Activated T-cell treated with anti-CD3 and anti-CD28 coated beads, Interleukin-2, amount 50 U/mL, for 4 hours (primary cell): ENCODE results near the gene FNDC10. TPM values are rescaled to one million over a fixed set of nuclear protein-coding genes. Genes with fewer than 3 reads are reported as not detected.
"Not testable (repeated sequence)": the region's sequence is repeated elsewhere in the genome, so short reads cannot be mapped to it uniquely, and the experiment has no call there.

ENCODE experiments used
- ATAC-seq, 2 donors: fragments of 200-7000 bp; cut with Tn5 transposase; one replicate each; pipeline ENCODE4 v1.10.0; 2021
- DNase-seq: peaks from one replicate; pipeline ENCODE4 v3.0.0-alpha.2; 2020
- H3K27me3 Mint-ChIP-seq: one replicate; pipeline ENCODE4 v1.8.0; 2021; ENCODE audit warnings: low read depth, mixed read lengths
- H3K36me3 Mint-ChIP-seq: one replicate; pipeline ENCODE4 v1.8.0; 2022; ENCODE audit warnings: mixed read lengths; ENCODE audit not compliant: insufficient read depth
- H3K4me1 Mint-ChIP-seq: one replicate; pipeline ENCODE4 v1.8.0; 2021; ENCODE audit warnings: low read depth, mixed read lengths
- H3K4me3 Mint-ChIP-seq: one replicate; pipeline ENCODE4 v1.8.0; 2021; ENCODE audit warnings: mild to moderate bottlenecking, moderate library complexity, mixed read lengths
- H3K9me3 Mint-ChIP-seq: one replicate; pipeline ENCODE4 v1.8.0; 2021; ENCODE audit warnings: mixed read lengths
- total RNA-seq, 3 donors: library from RNA; stranded (reverse); gene quantifications; one replicate each; pipeline ENCODE4 v1.2.1, GENCODE V29; 2021

FNDC10 gene
- total RNA-seq: 1 to 10 TPM; 3.0 to 4.8 (median 3.8) TPM

GRCh38 chr1:1599935-1600860 lies at the start of gene FNDC10:
Gene FNDC10 (minus strand): TSS chr1:1600135. CDS start chr1:1600015, 120 bp downstream.
- H3K9me3 Mint-ChIP-seq: no peaks in the 10 kb centered on the region
- DNase-seq (no peak), ATAC-seq (peak; percentile 34 to 50)
- peaks cover 11% of the 10 kb centered on the region for H3K4me1 Mint-ChIP-seq
- peaks cover 9% of the 10 kb centered on the region for H3K27me3 Mint-ChIP-seq
- H3K4me3 Mint-ChIP-seq: peak within 1 kb of the TSS; percentile 76
- no peaks in the 10 kb centered on the region for H3K36me3 Mint-ChIP-seq

GRCh38 chr1:1648265-1648664 lies 48.3 kb upstream of the FNDC10 start:
- H3K36me3 Mint-ChIP-seq: peaks cover 43% of the 10 kb centered on the region
- not testable (repeated sequence) for ATAC-seq, H3K9me3 Mint-ChIP-seq, H3K27me3 Mint-ChIP-seq, H3K4me3 Mint-ChIP-seq, H3K4me1 Mint-ChIP-seq, DNase-seq

- H3K36me3 Mint-ChIP-seq: peaks cover 42% of the 10 kb centered on the region
- not testable (repeated sequence) for H3K4me3 Mint-ChIP-seq, ATAC-seq, DNase-seq, H3K4me1 Mint-ChIP-seq, H3K27me3 Mint-ChIP-seq, H3K9me3 Mint-ChIP-seq
Measured at GRCh38 chr1:1647567-1648241, 47.8 kb upstream of the FNDC10 start.

DNA sequence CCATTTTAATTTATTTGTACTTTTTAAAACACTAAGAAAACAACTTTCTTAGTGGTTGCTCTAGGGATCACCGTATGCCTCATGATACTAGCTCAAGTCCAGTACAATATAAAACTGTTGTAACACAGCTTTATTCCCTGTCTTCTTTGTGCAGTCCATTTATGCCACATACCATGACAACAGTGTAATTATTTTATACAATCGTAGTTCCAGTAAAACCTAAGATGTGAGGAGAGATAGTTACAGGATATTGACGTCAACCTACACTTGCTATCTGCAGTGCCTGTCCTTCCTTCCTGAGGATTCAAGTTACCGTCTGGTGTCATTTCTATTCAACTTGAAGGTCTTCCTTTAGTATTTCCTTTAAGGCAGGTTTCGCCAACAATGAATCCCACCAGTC lies 46.4 kb upstream of the FNDC10 start:
- not testable (repeated sequence) for H3K9me3 Mint-ChIP-seq, H3K27me3 Mint-ChIP-seq, H3K4me3 Mint-ChIP-seq, H3K4me1 Mint-ChIP-seq, DNase-seq, ATAC-seq
- peaks cover 31% of the 10 kb centered on the region for H3K36me3 Mint-ChIP-seq

DNA sequence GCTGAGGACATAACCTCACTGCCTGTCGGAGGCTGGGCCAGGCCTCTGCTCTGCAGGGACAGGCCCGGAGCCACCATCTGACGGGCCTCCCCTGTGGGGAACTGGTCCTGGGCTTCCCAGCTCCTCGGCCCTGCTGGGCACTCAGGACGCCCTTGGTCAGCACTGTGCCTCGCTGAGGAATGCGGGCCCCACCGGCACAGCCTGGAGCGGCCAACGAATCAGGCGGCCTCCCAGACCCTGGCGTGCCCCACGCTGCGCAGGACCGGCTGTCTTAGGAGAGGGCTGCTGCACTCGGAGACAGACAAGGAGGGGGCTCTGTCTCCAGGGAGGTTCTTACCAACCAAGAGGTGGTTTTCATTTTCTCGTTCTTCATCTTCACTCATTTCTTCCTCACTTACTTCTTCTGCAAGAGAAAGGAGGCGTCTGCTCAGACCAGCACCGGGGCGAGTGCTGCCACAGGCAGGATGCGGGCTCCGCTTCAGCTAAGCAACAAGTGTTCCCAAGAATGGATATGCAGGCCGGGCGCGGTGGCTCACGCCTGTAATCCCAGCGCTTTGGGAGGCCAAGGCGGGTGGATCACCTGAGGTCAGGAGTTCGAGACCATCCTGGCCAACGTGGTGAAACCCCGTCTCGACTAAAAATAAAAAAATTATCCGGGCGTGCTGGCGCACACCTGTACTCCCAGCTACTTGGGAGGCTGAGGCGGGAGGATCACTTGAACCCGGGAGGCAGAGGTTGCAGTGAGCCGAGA lies 41.0 kb upstream of the FNDC10 start:
- not testable (repeated sequence) for H3K9me3 Mint-ChIP-seq, H3K4me1 Mint-ChIP-seq, ATAC-seq, DNase-seq, H3K36me3 Mint-ChIP-seq, H3K4me3 Mint-ChIP-seq, H3K27me3 Mint-ChIP-seq

DNA sequence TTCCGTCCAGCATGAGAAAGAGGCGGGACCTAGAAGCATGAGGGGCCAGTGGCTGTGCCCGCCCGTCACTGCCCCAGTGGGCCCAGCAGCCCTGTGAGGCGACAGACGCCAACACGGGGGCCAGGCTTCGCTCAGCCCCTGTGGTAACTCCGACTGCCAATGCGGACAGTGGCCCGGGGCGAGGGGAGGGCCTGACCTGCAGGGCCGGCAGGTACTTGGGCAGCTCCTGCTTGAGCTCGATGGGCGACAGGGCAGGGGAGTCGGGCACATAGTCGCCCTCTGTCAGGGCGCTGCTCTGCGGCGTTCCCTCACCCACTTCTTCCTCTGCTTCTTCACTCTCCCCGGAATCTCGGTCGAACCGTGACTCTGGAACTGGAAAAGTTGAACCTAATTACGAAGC lies 40.1 kb upstream of the FNDC10 start:
- H3K4me1 Mint-ChIP-seq, ATAC-seq, H3K27me3 Mint-ChIP-seq, H3K36me3 Mint-ChIP-seq, DNase-seq, H3K4me3 Mint-ChIP-seq, H3K9me3 Mint-ChIP-seq: not testable (repeated sequence)

DNA sequence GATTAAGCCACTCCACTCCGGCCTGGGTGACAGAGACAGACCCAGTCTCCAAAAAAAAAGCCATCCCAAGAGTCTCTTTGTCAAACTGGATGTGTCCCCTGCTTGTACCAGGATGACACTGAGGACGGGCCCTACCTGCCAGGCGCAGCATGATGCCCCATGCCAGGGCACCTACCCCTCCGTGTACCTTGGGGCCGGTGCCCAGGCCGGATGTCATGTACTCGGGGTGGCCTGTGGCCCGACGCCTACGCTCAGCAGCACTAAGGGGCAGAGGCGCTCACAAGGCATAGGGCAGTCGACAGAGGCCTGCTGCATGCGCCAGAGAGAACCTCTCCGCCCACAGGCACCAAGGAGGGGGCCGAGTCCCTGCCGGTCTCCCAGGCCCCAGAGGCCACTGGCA lies 39.4 kb upstream of the FNDC10 start:
- DNase-seq, H3K9me3 Mint-ChIP-seq: not testable (repeated sequence)

GRCh38 chr1:1638528-1638927 lies 38.6 kb upstream of the FNDC10 start:
- not testable (repeated sequence) for H3K9me3 Mint-ChIP-seq, ATAC-seq, H3K36me3 Mint-ChIP-seq, H3K4me1 Mint-ChIP-seq, H3K4me3 Mint-ChIP-seq, DNase-seq, H3K27me3 Mint-ChIP-seq

More for the DNA sequence above, 39.4 kb upstream of the FNDC10 start:
- H3K4me1 Mint-ChIP-seq, H3K4me3 Mint-ChIP-seq, H3K27me3 Mint-ChIP-seq, ATAC-seq, H3K36me3 Mint-ChIP-seq: not testable (repeated sequence)

- not testable (repeated sequence) for H3K4me1 Mint-ChIP-seq, H3K9me3 Mint-ChIP-seq, DNase-seq, ATAC-seq, H3K27me3 Mint-ChIP-seq, H3K4me3 Mint-ChIP-seq, H3K36me3 Mint-ChIP-seq
Measured at GRCh38 chr1:1637479-1637875, 37.5 kb upstream of the FNDC10 start.

DNA sequence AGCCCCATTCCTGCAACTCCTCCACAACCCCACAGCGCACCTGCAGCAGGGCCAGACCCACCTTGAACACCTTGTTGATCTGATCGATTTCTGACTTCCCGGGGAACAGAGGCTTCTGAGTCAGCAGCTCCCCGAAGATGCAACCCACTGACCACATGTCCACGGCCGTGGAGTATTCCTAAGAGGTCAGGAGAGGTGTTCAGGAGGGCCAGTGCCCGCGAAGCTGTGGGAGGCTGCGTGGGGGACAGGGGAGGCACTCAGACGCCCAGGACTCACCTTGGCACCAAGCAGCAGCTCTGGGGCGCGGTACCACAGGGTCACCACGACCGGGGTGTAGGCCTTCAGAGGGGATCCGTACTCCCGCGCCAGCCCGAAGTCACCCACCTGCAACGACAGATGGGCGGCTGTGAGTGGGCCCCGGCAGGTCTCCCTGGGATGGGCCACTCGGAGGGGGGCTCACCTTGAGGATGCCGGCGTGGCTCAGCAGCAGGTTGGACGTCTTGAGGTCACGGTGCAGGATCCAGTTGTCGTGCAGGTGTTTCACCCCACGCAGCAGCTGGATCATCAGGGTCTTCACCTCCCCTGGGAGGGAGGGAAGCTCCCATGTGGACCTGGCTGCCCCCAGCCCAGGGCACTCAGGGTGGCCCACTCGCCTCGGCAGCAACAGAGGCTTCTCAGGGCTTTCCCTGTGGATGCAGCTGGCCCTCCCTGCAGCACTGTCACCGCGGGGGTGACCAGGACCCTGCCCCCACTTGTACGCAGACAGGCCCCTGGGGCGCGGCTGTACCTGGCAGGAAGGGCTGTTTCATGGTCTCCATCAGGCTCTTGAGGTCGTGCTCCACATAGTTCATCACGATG lies 36.9 kb upstream of the FNDC10 start:
- not testable (repeated sequence) for H3K9me3 Mint-ChIP-seq, DNase-seq, H3K27me3 Mint-ChIP-seq

DNA sequence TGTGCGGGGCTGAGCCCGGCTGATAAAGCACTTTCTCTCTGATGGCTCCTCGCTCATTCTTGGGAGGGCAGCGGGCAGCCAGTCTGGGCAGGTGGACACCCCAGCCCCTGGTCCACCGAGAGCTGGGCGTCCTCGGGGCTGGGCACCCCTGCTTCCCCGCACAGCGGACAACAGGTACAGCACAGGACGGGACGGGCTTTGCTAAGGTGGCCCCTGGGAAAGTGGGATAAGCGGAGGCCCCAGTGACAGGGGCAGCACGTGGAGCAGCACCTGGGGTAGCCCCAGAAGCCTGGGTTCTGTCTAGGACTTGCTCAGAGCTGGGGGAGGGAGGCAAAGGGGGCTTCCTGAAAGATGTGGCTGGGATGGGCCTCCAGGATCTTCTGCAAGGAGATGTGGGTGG lies 34.7 kb upstream of the FNDC10 start:
- H3K4me3 Mint-ChIP-seq, DNase-seq, ATAC-seq, H3K36me3 Mint-ChIP-seq, H3K27me3 Mint-ChIP-seq, H3K4me1 Mint-ChIP-seq, H3K9me3 Mint-ChIP-seq: not testable (repeated sequence)

More for the DNA sequence above, 36.9 kb upstream of the FNDC10 start:
- not testable (repeated sequence) for H3K4me3 Mint-ChIP-seq, H3K36me3 Mint-ChIP-seq, H3K4me1 Mint-ChIP-seq, ATAC-seq

DNA sequence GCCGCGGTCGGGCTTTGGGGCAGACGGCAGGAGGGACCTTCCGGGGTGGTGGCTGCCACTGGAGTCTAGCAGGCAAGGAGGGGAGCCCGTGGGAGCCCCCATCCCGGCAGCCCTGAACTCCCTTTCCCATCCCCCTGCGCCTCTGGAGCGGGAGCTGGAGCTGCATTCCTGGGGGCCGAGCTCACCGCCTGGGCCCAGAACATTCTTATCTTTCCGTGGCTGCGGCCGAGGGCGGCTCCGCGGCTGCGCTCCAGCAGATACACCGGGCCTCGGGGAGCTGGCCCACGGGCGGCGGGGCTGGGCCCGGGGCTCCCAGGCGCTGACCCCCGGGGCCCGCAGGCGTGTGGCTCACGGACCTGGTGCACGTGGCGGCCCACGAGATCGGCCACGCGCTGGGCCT lies 33.5 kb upstream of the FNDC10 start:
- H3K4me3 Mint-ChIP-seq, H3K27me3 Mint-ChIP-seq, H3K36me3 Mint-ChIP-seq, ATAC-seq, DNase-seq, H3K4me1 Mint-ChIP-seq, H3K9me3 Mint-ChIP-seq: not testable (repeated sequence)

GRCh38 chr1:1631782-1632420 lies 32.0 kb upstream of the FNDC10 start, which contains the start of gene MMP23B:
Gene MMP23B (plus strand): TSS chr1:1632173. CDS start chr1:1632219, 46 bp downstream.
- H3K27me3 Mint-ChIP-seq: peaks cover 4% of the 10 kb centered on the region
- no peaks in the 10 kb centered on the region for H3K36me3 Mint-ChIP-seq
- DNase-seq (no peak), ATAC-seq (no peak)
- H3K4me1 Mint-ChIP-seq: peaks cover 4% of the 10 kb centered on the region
- no peaks in the 10 kb centered on the region for H3K9me3 Mint-ChIP-seq
- peak within 1 kb of the TSS; percentile 58 for H3K4me3 Mint-ChIP-seq
